Type B pancreatic cell (in vitro differentiated cells): ENCODE data around the gene IL36G. TPM values are rescaled to one million over a fixed set of nuclear protein-coding genes. Genes with fewer than 3 reads are reported as not detected.

ENCODE experiments used
- DNase-seq: peaks from one replicate; pipeline ENCODE4 v3.0.0; 2021; ENCODE audit warnings: mixed read lengths; ENCODE audit not compliant: unreplicated experiment; ENCODE audit errors: extremely low spot score
- H3K27ac Mint-ChIP-seq: 2 replicates; pipeline ENCODE4 v1.8.0; 2021; ENCODE audit warnings: mild to moderate bottlenecking, mixed read lengths
- H3K27me3 Mint-ChIP-seq: 2 replicates; pipeline ENCODE4 v1.8.0; 2021; ENCODE audit warnings: mixed read lengths
- H3K36me3 Mint-ChIP-seq: 2 replicates; pipeline ENCODE4 v1.8.0; 2021; ENCODE audit warnings: mixed read lengths
- H3K4me1 Mint-ChIP-seq: one replicate; pipeline ENCODE4 v1.8.0; 2021; ENCODE audit warnings: mixed read lengths; ENCODE audit not compliant: unreplicated experiment
- H3K4me3 Mint-ChIP-seq: 2 replicates; pipeline ENCODE4 v1.8.0; 2021; ENCODE audit warnings: mild to moderate bottlenecking, mixed read lengths
- H3K9me3 Mint-ChIP-seq: 2 replicates; pipeline ENCODE4 v1.8.0; 2021; ENCODE audit warnings: mixed read lengths
- CTCF ChIP-seq: fragments of 200-600 bp; sonication (generic); conservative IDR thresholded peaks from 2 replicates; pipeline ENCODE4 v1.5.0; 2021; ENCODE audit warnings: antibody characterized with exemption, mild to moderate bottlenecking
- total RNA-seq: library from RNA; stranded (reverse); gene quantifications from 2 replicates; pipeline ENCODE4 v1.2.1, GENCODE V29; 2021; ENCODE audit warnings: low replicate concordance

IL36G gene
- total RNA-seq, 1 donor from 2014 or later, result not detected

DNA sequence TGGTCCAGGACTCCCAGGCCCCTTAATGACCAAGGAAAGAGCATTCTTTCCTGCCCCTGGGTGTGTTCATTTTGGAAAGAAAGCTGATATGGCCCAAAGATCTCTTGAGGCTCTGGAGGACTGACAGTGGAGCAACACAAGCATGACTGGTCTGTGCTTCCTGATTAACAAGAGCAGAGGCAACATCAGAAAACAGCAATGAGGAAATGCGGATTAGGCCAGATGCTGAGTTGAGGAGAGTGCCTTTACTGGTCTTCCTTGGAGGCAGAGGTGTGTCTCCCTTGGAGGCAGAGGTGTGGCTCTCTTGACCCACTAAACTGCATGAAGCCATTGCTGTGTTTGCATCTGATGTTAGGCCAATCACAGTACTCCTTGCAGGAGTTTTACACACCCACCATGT, 54.9 kb downstream of the IL36G start:
- Mint-ChIP-seq H3K27me3 (peaks cover 46% of the 10 kb centered on the region), H3K27ac (no peak overlapping the region), H3K4me1 (no peaks in the 10 kb centered on the region), H3K9me3 (no peaks in the 10 kb centered on the region), H3K36me3 (no peaks in the 10 kb centered on the region), H3K4me3 (no peak overlapping the region)
- DNase-seq, result no peak
- no peak for TF ChIP-seq CTCF

DNA sequence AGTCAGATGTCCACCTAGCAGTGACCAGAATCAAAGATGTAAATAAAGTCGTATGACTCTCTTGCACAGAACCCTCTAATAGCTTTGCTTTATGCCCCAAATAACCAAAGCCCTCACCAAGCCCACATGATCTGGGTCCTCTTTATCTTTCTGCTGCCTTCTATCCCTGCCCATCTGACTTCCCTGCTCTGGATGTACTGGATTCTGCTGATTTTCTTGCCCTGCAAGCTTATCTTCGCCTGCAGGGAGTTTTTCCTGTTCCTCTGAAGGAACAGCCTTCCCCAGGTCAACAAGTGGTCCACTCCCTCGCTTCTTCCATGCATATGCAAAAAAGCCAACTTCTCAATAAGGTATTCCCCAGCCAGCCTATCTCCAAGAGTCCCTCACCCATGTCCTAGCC, 56.2 kb downstream of the IL36G start:
- no peak for DNase-seq
- Mint-ChIP-seq H3K36me3 (no peaks in the 10 kb centered on the region), H3K4me1 (no peaks in the 10 kb centered on the region), H3K27me3 (peaks cover 37% of the 10 kb centered on the region), H3K27ac (no peak overlapping the region), H3K4me3 (no peak overlapping the region), H3K9me3 (no peaks in the 10 kb centered on the region)
- TF ChIP-seq CTCF, result no peak

Other genes with a start within 250 kb of the IL36G start
- 9.7 and 25.4 TPM in 2 replicates for gene CKAP2L, start 213.4 kb upstream of the IL36G start, total RNA-seq
- 0.60 and 1.6 TPM in 2 replicates for gene IL1A, start 193.5 kb upstream of the IL36G start, total RNA-seq
- gene IL1B, start 141.2 kb upstream of the IL36G start, total RNA-seq, result 0.46 and 0.76 TPM in 2 replicates
- gene IL37, start 66.8 kb upstream of the IL36G start, total RNA-seq, result not detected in 2 replicates
- not detected in 2 replicates for gene IL36A, start 27.5 kb downstream of the IL36G start, total RNA-seq
- not detected in 2 replicates for gene IL36B, start 74.9 kb downstream of the IL36G start, total RNA-seq
- 12.0 and 17.7 TPM in 2 replicates for gene IL36RN, start 81.2 kb downstream of the IL36G start, total RNA-seq
- not detected in 2 replicates for gene IL1F10, start 90.0 kb downstream of the IL36G start, total RNA-seq
- 11.0 and 20.5 TPM in 2 replicates for gene IL1RN, start 149.6 kb downstream of the IL36G start, total RNA-seq
- gene PSD4, start 196.0 kb downstream of the IL36G start, total RNA-seq, result 38.8 and 79.1 TPM in 2 replicates